ENCODE measurements around the gene ZNF80.
"Not testable (repeated sequence)": the region's sequence is repeated elsewhere in the genome, so short reads cannot be mapped to it uniquely, and the experiment has no call there.

Gene ZNF80

DNA sequence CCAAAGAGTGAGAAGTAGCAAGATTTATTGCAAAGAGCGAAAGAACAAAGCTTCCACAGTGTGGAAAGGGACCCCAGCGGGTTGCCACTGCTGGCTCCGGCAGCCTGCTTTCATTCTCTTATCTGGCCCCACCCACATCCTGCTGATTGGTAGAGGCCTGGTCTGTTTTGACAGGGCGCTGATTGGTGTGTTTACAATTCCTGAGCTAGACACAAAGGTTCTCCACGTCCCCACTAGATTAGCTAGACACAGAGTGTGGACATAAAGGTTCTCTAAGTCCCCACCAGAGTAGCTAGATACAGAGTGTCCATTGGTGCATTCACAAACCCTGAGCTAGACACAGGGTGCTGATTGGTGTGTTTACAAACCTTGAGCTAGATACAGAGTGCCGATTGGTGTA, at the start of gene ZNF80:
TSS of gene ZNF80 (minus strand) at position 101 of the 400 bp plus-strand sequence. CDS start 504 bp downstream, outside the sequence.
- DNase-seq (ENCODE audit: low read depth, low spot score): not testable (repeated sequence)

DNA sequence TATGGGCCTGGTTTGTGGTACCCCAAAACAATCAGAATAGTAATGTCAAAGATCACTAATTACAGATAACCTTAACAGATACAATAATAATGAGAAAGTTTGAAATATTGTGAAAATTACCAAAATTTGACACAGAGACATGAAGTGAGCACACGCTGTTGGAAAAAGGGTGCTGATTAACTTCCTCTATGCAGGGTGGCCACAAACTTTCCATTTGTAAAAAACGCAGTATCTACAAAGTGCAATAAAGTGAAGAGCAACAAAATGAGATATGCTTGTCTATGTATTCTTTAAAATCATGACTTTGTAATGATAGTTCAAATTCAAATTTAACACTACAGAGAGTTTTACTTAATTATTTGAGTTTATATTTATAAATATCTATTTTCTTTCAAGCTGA, 48.9 kb upstream of the ZNF80 start:
- DNase-seq (ENCODE audit: low read depth, low spot score): no peak

DNA sequence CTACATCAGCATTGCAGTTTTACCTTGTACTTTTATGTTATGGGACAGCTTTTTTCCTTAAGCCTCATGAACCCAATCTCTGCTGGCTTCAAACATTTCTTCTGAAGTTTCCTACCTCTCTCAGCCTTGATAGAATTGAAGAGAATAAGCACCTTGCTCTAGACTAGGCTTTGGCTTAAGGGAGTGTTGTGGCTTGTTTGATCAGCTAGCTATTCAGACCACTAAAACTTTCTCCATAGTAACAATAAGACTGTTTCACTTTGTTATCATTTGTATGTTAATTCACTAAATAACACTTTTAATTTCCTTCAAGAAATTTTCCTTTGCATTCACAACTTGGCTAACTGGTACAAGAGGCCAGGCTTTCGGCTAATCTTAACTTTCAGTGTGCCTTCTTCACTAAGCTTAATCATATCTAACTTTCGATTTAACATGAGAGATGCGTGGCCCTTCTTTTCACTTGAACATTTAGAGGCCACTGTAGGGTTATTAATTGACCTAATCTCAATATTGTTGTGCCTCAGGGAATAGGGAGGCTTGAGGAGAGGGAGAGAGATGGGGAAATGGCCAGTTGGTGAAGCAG, 48.4 kb upstream of the ZNF80 start:
- DNase-seq (ENCODE audit: low read depth, low spot score): no peak

DNA sequence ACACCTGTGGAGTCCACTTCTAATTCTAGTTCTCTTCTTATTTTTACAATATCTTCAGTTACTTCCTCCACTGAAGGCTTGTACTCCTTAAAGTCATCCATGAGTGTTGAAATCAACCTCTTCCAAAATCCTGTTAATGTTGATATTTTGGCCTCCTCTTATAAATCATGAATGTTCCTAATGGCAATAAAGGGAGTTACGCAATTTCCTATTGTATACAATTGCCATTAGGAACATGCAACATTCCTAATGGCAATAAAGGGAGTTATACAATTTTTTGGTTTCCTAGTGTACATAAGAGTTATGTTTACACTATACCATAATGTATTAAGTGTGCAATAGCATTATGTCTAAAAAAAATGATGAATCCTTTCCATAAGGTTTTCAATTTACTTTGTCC, 47.3 kb upstream of the ZNF80 start:
- no peak for DNase-seq (ENCODE audit: low read depth, low spot score)

DNA sequence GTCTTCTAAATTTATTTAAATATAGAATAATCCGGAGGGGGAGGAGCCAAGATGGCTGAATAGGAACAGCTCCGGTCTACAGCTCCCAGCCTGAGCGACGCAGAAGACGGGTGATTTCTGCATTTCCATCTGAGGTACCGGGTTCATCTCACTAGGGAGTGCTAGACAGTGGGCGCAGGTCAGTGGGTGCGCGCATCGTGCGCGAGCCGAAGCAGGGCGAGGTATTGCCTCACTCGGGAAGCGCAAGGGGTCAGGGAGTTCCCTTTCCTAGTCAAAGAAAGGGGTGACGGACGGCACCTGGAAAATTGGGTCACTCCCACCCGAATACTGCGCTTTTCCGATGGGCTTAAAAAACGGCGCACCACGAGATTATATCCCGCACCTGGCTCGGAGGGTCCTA, 39.5 kb upstream of the ZNF80 start:
- DNase-seq (ENCODE audit: low read depth, low spot score): not testable (repeated sequence)

DNA sequence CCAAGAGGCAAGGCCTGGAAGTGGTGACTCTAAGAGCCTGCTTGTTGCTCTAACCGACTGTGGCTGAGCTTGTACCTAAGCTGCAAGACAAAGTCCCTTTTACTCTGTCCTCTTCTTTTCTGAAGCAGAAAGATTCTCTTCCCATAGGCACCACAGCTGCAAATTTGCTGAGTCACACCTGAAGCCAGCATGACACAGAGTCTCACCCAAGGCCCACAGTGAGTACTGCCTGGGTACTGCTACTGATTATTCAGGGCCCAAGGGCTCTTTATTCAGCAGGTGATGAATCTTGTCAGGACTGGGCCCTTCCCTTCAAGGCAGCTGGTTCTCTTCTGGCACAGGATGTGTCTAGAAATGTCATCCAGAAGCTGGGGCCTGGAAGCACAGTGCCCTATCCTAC, 37.6 kb upstream of the ZNF80 start:
- no peak for DNase-seq (ENCODE audit: low read depth, low spot score)

DNA sequence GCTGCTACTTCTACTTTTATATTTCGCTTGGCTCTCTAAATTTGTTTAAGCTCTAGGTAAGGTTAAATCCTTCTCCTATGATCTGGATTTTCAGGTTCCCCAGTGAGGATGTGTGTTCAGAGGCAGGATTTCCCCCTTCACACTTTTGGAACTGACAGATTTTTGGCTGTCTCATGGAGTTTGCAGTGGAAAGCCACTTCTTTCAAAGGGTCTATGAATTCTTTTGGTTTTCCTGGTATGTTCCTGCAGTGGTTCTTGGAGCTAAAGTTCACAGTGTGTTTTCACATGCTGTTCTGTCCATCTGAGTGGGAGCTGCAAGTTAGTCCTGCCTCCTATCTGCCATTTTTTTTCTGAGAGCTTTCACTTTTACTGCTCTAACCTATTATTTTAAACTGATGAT, 34.9 kb upstream of the ZNF80 start:
- no peak for DNase-seq (ENCODE audit: low read depth, low spot score)

DNA sequence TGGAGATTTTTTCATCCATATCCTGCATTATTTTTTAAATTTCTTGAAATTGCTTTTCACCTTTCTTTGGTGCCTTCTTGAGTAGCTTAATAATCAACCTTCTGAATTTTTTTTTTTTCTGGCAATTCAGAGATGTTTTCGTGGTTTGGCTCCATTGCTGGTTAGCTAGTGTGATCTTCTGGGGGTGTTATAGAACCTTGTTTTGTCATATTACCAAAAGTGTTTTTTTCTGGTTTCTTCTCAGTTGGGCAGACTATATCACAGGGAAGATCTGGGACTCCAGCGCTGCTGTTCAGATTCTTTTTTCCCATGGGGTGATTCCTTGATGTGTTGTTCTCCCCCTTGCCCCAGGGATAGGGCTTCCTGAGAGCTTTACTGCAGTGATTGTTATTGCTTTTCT, 32.6 kb upstream of the ZNF80 start:
- DNase-seq (ENCODE audit: low read depth, low spot score): no peak

DNA sequence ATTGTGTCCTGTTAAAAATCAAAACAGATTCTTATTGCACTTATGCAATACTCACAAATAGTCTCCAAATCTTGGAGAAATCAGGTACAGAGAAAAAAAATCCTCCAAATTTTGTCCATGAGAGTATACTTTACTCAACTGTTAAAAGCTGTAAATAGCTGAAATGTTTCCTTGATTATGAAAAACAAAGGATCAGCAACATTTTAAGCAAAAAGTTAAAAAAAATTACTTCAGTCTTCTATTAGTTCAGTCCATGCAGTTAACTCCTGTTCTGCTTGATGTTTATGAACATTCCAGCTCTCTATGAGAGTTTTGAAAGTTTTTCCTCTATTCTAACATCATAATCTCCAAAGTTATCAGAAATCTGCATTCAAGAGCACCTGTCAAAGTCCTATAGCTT, 22.8 kb upstream of the ZNF80 start:
- DNase-seq (ENCODE audit: low read depth, low spot score): no peak

DNA sequence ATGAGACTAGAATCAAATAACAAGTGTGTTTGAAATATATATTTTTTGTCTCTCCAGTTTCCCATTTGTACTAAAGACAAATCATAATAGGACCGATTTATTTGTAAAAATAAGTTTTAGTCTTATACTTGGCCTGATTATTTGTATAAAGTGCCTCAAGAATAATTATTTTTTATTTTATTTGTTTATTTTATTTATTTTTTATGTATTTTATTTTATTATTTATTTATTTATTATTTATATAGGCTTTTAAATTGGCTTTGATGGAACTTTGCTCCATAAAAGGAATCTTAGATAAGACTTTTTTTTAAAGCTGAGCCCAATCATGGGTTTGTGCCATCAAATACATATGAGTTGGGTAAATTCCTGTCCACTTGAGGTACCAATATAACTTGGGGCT, 22.2 kb upstream of the ZNF80 start:
- DNase-seq (ENCODE audit: low read depth, low spot score): no peak

DNA sequence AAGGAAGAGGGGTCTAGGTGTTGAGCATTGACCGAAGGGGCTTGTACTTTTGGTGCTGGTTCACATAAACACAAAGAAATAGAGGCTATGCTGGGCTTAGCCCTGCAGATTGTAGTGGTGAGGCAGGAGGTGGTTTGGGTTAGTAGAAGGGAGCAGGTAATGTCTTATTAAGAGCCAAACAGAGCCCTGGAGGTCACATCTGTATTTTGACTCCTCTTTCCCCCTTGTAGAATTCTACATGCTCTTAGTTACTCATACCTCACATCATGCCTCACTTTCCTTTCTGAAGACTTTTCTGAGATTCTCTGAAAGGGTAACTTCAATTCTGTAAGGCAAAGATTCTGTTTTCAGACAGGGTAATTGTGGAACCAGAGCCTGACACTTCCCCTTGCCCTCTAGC, 16.1 kb upstream of the ZNF80 start:
- DNase-seq (ENCODE audit: low read depth, low spot score): no peak

DNA sequence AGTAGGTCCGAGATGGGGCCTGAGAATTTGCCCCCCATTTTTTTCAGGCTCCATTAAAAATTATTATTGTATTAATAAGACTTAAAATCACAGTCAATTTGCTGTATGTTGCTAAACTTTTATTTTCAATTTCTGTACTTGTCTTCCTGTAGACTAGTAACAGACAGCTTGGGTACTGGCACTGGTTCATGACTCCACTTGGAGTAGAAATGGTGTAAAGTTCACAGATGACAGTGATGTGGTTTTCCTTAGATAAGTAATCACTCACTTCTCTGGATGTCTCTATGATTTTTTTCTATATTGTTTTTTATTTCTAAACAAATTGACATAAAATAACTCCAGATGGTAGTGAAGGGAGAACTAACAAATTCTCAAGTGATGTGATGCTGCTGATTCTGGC, 15.6 kb upstream of the ZNF80 start:
- no peak for DNase-seq (ENCODE audit: low read depth, low spot score)

DNA sequence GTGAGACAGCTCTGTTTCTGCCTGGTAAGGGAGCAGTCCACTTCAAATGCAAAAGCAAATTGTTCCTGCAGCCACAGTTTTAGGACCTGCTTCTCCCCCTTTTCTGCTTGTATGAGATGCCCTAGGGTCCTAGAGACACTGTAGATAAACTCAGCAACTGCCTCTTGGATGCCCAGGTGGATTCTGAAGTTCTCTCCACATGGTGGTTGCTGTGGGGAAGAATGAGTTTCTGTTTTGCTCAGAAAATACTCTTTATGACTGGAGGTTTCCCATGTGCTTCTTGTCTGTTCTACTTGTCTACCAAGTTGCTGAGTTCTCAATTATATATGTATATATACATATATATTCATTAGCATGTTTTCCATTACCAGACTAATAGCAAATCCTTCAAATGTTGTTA, 5.6 kb upstream of the ZNF80 start:
- no peak for DNase-seq (ENCODE audit: low read depth, low spot score)

DNA sequence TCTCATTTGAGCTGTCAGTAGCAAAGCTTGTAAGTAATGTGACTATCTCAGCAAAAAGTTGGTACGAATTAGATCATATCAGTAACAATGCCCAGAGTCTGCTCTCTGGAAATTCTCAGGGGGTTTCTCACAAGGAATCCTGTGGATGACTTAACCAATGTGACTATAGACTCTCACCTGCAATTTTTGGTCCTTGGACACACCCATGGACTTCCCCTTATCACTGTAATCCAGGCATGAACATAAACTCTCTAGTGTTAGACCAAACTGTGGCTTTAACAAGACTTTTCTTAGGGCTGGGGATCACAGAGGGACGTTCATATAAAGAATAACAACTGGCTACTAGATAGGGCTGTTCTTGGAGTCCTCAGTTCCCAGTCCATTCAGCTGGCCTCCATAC, 3.9 kb upstream of the ZNF80 start:
- no peak for DNase-seq (ENCODE audit: low read depth, low spot score)

DNA sequence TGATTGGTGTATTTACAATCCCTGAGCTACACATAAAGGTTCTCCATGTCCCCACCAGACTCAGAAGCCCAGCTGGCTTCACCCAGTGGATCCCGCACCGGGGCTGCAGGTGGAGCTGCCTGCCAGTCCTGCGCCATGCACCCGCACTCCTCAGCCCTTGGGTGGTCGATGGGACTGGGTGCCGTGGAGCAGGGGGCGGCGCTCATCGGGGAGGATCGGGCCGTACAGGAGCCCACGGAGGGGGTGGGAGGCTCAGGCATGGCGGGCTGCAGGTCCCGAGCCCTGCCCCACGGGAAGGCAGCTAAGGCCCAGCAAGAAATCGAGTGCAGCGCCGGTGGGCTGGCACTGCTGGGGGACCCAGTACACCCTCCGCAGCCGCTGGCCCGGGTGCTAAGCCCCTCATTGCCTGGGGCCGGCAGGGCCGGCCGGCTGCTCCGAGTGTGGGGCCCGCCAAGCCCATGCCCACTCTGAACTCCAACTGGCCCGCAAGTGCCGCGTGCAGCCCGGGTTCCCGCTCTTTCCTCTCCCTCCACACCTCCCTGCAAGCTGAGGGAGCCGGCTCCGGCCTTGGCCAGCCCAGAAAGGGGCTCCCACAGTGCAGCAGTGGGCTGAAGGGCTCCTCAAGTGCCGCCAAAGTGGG, 888 bp upstream of the ZNF80 start:
- DNase-seq (ENCODE audit: low read depth, low spot score): not testable (repeated sequence)

DNA sequence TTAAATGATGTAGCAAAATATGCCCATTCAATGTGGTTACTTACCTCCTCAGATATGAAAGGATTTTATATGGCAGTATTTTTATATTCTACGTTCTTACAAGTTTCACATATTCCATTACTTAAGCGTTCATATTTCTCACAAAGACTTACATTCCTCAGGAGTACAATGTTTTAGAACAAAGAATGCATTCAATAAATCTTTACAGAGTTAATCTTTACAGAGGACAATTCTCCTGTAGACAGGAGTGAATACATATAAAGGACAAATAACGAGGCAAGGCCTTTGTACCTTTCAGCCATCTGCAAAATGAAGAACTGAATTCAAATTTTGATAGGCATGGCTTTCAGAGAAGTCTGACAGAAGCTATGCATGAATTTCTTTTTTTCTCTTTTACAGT, 1.9 kb downstream of the ZNF80 start:
- DNase-seq (ENCODE audit: low read depth, low spot score): no peak

DNA sequence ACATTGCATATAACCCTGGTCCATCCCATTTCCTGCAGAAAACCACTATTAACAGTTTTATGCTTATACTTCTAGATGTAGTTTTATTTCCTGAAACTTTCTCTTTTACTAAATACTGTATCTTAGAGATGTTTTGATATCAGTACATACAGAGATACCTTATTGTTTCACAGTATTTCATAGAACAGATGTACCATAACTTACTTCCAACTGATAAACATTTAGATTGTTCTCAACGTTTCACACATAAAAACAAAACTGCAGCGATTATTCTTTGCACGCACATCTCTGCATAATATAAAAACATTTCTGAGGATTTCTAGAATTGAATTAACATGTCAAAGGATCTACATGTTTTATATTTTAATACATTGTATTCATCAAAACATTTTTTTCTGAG, 2.6 kb downstream of the ZNF80 start:
- no peak for DNase-seq (ENCODE audit: low read depth, low spot score)

DNA sequence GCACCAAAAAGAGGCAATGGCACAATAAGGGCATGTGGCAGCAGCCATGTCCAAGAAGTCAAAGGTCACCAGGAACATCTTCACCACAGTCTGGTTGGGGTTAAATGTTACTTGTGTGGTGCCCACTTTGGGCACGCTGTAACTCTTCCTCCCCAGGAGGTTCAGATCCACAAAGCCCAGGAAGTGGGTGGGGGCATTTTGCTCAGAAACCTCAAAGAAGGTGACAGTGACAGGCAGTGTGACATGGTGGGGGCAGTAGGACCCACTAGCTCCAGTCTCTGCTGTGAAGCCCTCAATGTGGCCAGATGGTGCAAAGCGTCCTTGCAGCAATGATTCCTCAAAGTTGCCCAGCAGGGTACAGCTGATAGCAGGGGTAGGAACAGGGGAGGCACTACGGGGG, 5.8 kb downstream of the ZNF80 start:
- no peak for DNase-seq (ENCODE audit: low read depth, low spot score)

DNA sequence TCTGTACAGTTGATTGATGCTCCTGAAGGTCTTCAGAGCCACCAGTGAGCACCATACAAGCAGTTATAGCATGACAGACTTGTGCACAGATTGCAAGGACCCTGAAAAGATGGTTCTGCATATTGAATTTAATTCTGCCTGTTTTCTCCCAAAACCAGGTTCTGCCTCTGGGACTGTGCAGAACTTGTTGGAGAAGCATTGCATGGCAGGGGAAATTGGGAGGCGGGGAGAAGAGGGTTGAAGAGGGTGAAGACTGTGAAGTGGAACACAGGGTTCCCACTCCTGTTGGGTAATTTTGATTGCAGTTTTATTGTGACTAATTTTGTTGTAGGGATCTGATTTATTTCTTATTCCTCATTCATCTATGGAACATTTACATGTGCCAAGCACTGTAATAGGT, 10.3 kb downstream of the ZNF80 start:
- no peak for DNase-seq (ENCODE audit: low read depth, low spot score)

DNA sequence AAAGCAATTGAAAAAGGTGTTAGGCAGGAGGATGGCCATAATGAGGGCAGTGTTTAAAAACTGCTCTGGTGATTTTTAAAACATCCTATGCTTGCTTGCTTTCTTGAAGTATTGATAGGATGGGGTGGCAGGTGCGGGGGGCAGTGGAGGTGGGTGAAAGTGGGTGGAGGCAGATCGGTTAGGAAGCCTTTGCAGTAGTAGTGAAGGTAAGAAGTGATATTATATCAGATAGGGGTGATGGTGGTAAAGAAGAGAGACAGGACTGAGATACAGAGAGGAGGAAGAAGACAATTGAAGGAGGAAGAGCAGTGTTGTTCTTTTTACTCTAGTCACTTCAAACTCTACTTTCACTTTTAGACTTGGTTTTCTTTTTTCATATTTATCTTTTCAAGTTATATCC, 11.1 kb downstream of the ZNF80 start:
- no peak for DNase-seq (ENCODE audit: low read depth, low spot score)

DNA sequence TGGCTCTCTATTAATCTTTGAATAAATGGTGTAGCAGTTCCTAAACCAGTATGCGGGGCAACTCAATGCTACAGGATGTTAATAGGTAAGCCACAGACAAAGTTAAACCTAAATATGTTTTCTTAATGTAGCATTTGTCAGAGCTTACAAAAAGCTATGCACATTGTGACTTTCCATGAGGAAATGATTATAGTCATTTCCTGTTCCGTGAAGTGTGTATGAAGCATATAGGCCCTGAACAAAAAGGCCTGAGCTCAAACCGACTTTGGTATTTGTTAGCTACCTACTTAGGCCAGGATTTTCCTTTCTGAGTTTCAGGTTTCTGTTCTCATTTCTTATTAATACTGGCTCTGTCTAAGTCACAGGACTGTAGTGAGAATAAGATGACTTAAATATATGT, 14.2 kb downstream of the ZNF80 start:
- DNase-seq (ENCODE audit: low read depth, low spot score): no peak

DNA sequence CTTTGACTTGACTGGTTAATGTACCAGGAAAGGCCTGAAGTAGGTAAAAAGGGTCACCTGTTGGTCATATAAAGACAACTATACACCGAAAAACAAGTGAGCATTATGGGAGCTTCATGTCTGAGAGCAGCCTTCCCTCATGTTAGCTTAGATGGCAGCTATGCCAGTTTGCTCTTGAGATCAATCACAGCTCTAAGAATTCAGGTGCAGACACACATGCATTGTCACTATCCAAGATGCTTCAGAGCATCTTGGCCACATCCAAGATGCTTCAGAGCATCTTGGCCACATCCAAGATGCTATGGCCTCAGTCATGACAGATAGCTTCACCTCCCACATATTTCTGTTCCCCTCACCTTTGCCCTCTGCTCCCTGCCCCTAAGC, 15.5 kb downstream of the ZNF80 start:
- no peak for DNase-seq (ENCODE audit: low read depth, low spot score)

DNA sequence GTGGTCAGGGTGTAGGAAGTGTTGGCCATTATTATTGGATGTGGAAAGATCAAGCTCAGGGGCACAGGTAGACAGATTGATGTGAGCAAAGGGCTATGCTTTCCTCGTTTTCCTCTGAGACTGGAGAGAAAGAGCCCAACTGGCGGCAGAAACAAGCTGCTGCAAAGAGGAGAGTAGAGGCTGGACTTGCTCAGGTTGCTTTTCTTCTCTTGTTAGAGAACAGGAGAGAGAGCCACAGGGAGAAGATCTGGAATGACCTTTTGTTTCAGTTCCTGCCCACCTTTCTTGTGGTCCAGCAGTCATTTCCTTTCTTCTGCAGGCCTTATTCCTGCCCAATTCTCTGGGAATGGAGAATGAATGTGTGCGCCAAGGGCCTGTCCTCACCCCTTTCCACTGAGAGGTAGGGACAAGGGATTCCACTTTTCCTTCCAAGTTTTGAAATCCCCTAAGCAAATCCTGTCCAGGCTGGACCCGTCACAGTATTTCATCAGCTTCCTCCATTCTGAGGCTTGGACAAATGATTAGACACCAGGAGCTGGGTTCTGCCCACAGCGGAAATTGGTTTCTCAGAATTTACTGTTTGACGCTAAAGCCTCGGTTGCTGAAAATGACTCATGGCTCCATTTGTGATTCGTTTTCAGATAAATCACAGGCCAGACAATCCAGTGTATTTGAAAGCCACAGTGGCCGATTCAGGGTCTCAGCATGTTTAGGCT, 16.1 kb downstream of the ZNF80 start:
- DNase-seq (ENCODE audit: low read depth, low spot score): peak; percentile 39
